ENCODE results near the gene SERPINB6. TPM values are rescaled to one million over a fixed set of nuclear protein-coding genes. Genes with fewer than 3 reads are reported as not detected.
"Not testable (repeated sequence)": the region's sequence is repeated elsewhere in the genome, so short reads cannot be mapped to it uniquely, and the experiment has no call there.

The SERPINB6 gene
- polyA plus RNA-seq, 10 donors = 71.4 to 98.7 (median 74.5) TPM

- peak in 1 of 3 donors; percentile 66 for DNase-seq
Observed at GRCh38 chr6:2959909-2960719, 11.3 kb downstream of the SERPINB6 start.

- DNase-seq = no peak
Observed at GRCh38 chr6:2958776-2959175, 12.6 kb downstream of the SERPINB6 start.

DNA sequence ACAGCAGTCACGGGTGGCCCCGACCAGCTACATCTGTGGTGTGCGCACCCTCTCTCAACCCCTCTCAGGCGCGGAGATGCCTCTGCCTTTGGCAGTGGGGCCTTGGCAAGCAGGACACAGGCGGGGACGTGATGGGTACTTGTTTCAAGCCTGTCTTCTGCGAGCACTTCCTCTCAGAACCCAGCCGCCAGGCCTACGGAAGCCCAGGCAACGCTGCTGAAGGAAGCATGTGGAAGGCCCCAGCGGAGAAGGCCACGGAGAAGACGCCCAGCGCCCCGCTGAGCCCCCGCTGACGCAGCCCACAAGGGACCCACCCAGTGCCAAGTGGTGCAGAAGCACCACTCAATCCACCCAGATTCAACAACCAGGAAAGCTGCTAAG lies 13.0 kb downstream of the SERPINB6 start:
- DNase-seq = no peak

DNA sequence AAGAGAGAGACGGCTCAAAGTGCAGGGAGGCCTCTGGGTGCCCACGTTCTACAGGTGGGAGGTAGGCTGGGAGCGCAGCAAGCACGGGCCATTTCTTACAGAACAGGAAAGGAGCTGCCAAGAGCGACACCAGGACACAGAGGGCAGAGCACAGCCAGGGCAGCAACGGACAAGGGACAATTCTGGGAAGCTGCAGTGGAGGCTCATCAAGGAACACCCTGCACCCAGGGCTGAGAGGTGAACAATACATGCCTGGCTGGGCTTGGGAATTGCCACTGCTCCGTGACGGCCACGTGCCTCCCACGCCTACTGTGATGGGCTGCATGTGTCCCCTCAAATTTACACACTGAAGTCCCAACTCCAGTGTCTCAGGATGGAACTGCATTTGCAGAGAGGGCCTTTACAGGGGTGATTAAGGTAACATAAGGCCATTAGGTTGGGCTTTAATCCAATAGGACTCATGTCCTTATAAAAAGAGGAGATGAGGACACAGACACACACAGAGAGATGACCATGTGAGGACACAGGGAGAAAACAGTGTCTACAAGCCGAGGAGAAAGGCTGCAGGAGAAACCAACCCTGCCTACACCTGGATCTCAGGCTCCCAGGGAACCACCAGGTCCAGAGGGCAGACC lies 13.6 kb downstream of the SERPINB6 start:
- DNase-seq = no peak

- DNase-seq = peak in 1 of 3 donors; percentile 51
Observed at GRCh38 chr6:2956930-2957685, 14.3 kb downstream of the SERPINB6 start.

DNA sequence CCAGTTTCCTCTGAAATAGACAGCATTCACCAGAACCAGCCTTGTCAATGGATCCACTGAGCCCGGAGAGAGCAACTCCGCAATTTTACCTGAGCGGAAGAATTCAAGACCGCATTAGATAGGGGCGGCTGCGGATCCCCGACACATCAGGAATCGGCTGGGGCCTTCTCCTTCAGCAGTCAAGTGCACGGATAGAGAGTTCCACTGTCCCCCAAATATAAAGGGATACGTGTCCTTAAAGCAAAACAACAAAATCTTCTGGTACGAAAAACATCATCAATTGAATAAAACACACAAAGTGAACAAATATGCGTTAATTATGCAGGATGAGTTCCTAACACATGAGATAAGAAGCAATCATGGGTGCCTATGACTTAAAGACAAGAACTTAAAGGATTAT lies 18.3 kb downstream of the SERPINB6 start:
- DNase-seq = no peak

DNA sequence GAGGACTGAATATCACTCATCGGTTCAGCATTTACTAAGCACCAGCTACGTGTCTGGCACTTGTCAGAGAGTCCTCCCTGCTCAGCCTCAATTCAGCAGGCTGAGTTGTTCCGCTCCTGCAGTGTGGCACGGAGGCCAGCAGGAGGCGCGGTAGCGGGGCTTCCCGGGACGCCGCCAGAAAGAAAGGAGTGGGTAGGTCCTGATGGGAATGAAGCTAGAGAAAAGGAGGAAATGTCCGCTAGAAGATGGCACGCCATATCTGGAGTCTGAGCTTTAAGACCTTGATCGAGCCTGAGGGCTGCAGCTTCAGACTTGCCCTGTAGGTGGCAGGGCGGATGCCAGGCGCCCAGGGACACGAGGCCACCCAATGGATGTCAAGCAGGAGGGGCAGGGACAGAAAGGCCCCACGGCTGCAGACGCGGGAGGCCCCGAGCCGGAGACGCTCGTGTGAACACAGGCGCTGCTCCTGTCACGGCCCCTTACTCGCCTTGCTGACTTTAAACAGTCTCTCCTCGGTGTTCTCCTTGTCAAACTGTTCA lies 18.7 kb downstream of the SERPINB6 start:
- DNase-seq = peak; percentile 83 to 90 (median 88)

DNA sequence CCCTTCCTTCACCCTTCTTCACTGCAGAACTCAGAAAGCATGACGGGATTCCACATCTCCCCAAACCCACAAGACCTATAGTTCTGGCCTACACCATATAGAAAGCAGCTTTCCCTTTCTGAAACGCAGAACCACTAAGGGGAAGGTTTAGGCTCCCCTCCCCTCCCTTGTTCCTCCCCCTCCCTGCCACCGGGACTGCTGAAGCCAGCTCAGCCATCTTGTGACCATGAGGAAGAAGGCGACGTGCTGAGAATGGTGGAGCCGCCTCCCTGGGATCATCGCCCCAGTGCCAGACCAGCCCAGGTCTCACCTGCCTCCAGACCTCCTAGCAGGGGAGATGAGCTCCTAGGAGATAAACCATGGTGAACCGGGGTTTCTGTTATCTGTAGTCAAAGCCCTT lies 19.6 kb downstream of the SERPINB6 start:
- DNase-seq = peak in 1 of 3 donors; percentile 37

- no peak for DNase-seq
Observed at GRCh38 chr6:2950713-2951112, 20.7 kb downstream of the SERPINB6 start.

DNA sequence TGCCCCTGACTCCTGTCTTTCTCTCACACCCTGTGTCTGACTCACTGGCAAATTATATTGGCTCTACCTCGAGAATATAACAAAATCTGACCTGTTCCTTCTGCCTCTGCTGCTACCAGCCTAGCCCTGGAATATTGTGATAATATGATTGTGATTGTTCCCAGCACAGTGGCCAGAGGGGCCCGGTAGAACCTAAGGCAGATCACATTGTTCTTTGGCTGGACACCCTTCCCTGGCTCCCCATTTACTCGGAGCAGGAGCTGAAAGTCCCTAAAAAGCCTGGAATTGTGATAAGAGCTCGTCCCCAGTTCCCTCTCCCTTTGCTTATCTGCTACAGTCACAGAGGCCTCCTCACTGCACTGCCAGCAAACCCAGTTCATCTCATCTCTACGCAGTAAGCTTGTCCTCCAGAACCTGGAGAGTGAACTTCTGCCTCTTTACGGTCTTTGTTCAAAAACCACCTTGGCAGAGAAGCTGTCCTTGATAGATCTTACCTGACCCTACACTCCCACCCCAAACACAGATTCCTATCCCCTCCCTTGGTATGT lies 21.8 kb downstream of the SERPINB6 start:
- no peak for DNase-seq

- no peak for DNase-seq
Observed at GRCh38 chr6:2949121-2949520, 22.2 kb downstream of the SERPINB6 start.

GRCh38 chr6:2948228-2949025 lies 22.9 kb downstream of the SERPINB6 start:
- DNase-seq = no peak

DNA sequence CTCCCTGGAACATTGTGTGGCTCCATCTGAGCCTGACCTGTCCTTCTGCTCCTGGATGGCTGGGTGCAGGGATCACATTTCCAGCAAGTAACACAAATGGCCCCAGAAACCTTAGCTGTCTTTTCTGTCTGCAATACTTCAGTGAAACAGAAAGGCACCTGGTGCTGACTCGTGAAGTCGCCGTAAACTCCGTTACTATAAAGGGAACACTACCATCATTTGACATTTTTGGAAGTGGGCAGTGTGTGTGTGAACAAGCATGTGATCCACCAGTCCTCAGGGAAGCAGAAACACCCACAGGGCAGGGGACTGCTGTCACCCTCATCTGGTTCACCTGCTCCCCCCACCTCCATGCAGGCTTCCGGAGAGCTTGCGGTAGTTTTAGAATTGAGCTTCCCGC lies 23.9 kb downstream of the SERPINB6 start:
- no peak for DNase-seq

DNA sequence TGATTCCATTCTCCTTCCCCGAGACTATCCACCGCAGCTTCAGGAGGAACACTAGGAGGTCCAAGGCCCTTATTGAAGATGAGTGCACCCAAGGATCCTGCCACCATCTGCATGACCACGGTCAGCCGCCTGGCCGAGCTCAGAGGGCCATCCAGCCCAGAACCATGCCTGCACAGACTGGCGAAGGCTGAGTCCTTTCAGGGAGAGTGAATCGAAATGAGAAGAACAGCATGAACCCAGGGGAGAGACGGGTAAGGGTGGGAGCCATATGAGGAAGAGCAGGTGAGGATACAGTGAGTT lies 26.3 kb downstream of the SERPINB6 start:
- DNase-seq = no peak

- DNase-seq = no peak
Observed at GRCh38 chr6:2944405-2945152, 26.8 kb downstream of the SERPINB6 start.

DNA sequence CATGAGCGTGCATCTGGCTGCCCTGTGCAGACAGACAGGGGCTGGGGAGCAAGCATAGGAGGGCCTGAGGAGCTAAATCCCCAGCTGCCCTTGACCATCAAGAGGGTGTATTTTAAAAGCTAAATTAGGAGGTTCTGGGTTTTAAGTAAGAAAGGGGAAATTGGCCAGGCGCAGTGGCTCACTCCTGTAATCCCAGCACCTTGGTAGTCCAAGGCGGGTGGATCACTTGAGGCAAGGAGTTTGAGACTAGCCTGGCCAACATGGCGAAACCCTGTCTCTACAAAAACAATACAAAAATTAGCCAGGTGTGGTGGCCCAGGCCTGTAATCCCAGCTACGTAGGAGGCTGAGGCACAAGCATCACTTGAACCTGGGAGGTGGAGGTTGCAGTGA lies 27.8 kb downstream of the SERPINB6 start:
- DNase-seq = no peak

GRCh38 chr6:2942914-2943563 lies 28.3 kb downstream of the SERPINB6 start:
- DNase-seq = peak in 1 of 3 donors; percentile 23

DNA sequence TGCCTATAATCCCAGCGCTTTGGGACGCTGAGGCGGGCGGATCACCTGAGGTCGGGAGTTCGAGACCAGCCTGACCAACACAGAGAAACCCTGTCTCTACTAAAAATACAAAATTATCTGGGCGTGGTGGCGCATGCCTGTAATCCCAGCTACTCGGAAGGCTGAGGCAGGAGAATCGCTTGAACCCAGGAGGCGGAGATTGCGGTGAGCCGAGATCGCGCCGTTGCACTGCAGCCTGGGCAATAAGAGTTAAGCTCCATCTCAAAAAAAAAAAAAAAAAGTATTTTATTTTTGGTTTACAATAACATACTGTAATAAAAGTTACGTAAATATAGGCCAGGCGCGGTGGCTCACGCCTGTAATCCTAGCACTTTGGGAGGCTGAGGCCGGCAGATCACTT lies 29.3 kb downstream of the SERPINB6 start:
- not testable (repeated sequence) for DNase-seq

GRCh38 chr6:2940851-2941250 lies 30.5 kb downstream of the SERPINB6 start:
- no peak for DNase-seq
